B cell (primary cell): ENCODE results near the gene ETV6. TPM values are rescaled to one million over a fixed set of nuclear protein-coding genes. Genes with fewer than 3 reads are reported as not detected.
A peak's percentile ranks its signal among the peaks of the same experiment; 100 is the strongest.

Source experiments
- ATAC-seq: fragments of 200-7000 bp; cut with Tn5 transposase; one replicate; pipeline ENCODE4 v1.10.0; 2021; ENCODE audit warnings: low read depth, mild to moderate bottlenecking, moderate number of reproducible peaks, moderate library complexity
- CTCF ChIA-PET: fragments of 350-600 bp; sonication (Branson Sonifier 250); formaldehyde crosslinking; loops from one replicate; lab custom pipeline; 2021; ENCODE audit warnings: antibody characterized with exemption, inconsistent platforms; lab: Charles Lee
- POLR2A ChIA-PET: fragments of 350-600 bp; sonication (Branson Sonifier 250); formaldehyde crosslinking; loops from one replicate; lab custom pipeline; 2021; ENCODE audit warnings: antibody characterized with exemption; lab: Charles Lee
- DNase-seq: peaks from one replicate; pipeline ENCODE4 v3.0.0; 2013
- H2AFZ ChIP-seq: 2 replicates; pipeline ENCODE4 v1.6.1; 2012; ENCODE audit warnings: mild to moderate bottlenecking, low read depth, low read length; ENCODE audit not compliant: insufficient read depth, poor library complexity, severe bottlenecking
- H3K27ac ChIP-seq, 2 donors: 1 replicate in 1 of 2; 2 replicates in 1 of 2; pipeline ENCODE4 v1.5.1; 2012 to 2013; ENCODE audit warnings: low read length in 2 of 2, mild to moderate bottlenecking in 2 of 2, moderate library complexity in 1 of 2
- H3K27me3 ChIP-seq, 4 experiments: fragments of 200-600 bp in 1 of 4; sonication (generic) in 1 of 4; replicated peaks in 1 of 4; 1 replicate in 2 of 4; 2 replicates in 2 of 4; pipeline versions ENCODE4 v1.6.1 to v1.7.0; 2013 to 2016; ENCODE audit warnings: low read length in 3 of 4, mild to moderate bottlenecking in 2 of 4, mixed read lengths in 1 of 4, moderate library complexity in 1 of 4; ENCODE audit not compliant: insufficient read depth in 4 of 4, control insufficient read depth in 3 of 4; ENCODE audit errors: control extremely low read depth in 1 of 4
- H3K36me3 ChIP-seq, 2 experiments: replicated peaks in 1 of 2; 1 replicate in 1 of 2; 2 replicates in 1 of 2; pipeline versions ENCODE4 v1.6.1 to v1.7.1; 2013; ENCODE audit warnings: low read length in 1 of 2; ENCODE audit not compliant: insufficient read depth in 2 of 2, control insufficient read depth in 1 of 2; ENCODE audit errors: control extremely low read depth in 1 of 2, extremely low read depth in 1 of 2
- H3K4me1 ChIP-seq, 2 donors: fragments of 200-600 bp in 1 of 2; sonication (generic) in 1 of 2; 1 replicate in 1 of 2; 2 replicates in 1 of 2; pipeline versions ENCODE4 v1.5.1 to v1.6.1; 2013 to 2017; ENCODE audit warnings: low read length in 2 of 2; ENCODE audit not compliant: control insufficient read depth in 2 of 2, insufficient read depth in 2 of 2
- H3K4me2 ChIP-seq: replicated peaks from 2 replicates; pipeline ENCODE3; 2012; ENCODE audit warnings: mild to moderate bottlenecking, low read depth, low read length; ENCODE audit not compliant: poor library complexity, severe bottlenecking
- H3K4me3 ChIP-seq, 5 experiments: fragments of 200-600 bp in 1 of 5; sonication (generic) in 1 of 5; 1 replicate in 3 of 5; 2 replicates in 2 of 5; pipeline versions ENCODE4 v1.5.1 to v1.7.0; 2011 to 2016; ENCODE audit warnings: low read length in 4 of 5, mild to moderate bottlenecking in 4 of 5, low read depth in 2 of 5, control low read depth in 1 of 5, moderate library complexity in 1 of 5; ENCODE audit not compliant: insufficient read depth in 1 of 5; ENCODE audit errors: control extremely low read depth in 1 of 5, extremely low read depth in 1 of 5
- H3K79me2 ChIP-seq: fragments of 200-600 bp; sonication (generic); one replicate; pipeline ENCODE4 v1.6.0; 2016; ENCODE audit warnings: low read length; ENCODE audit not compliant: control insufficient read depth, insufficient read depth
- H3K9ac ChIP-seq: fragments of 200-600 bp; sonication (generic); 2 replicates; pipeline ENCODE4 v1.6.1; 2017; ENCODE audit warnings: mild to moderate bottlenecking, low read length, moderate library complexity
- H3K9me3 ChIP-seq, 3 donors: one replicate each; pipeline versions ENCODE4 v1.6.1 to v1.7.1; 2013; ENCODE audit warnings: low read length in 2 of 3; ENCODE audit not compliant: control insufficient read depth in 2 of 3, insufficient read depth in 1 of 3; ENCODE audit errors: control extremely low read depth in 1 of 3
- H4K20me1 ChIP-seq: 2 replicates; pipeline ENCODE4 v1.6.0; 2012; ENCODE audit warnings: mild to moderate bottlenecking, low read length; ENCODE audit not compliant: insufficient read depth, control insufficient read depth, poor library complexity, severe bottlenecking
- H3K27ac Mint-ChIP-seq: one replicate; pipeline ENCODE4 v1.8.0; 2021; ENCODE audit warnings: mixed read lengths
- H3K27me3 Mint-ChIP-seq: one replicate; pipeline ENCODE4 v1.8.0; 2021; ENCODE audit warnings: mixed read lengths
- H3K4me1 Mint-ChIP-seq: one replicate; pipeline ENCODE4 v1.8.0; 2021; ENCODE audit warnings: mixed read lengths
- H3K4me3 Mint-ChIP-seq: one replicate; pipeline ENCODE4 v1.8.0; 2021; ENCODE audit warnings: mixed read lengths
- H3K9me3 Mint-ChIP-seq: one replicate; pipeline ENCODE4 v1.8.0; 2022; ENCODE audit warnings: mixed read lengths; ENCODE audit not compliant: insufficient read depth
- CTCF ChIP-seq: fragments of 200-600 bp; IDR thresholded peaks from one replicate; pipeline ENCODE4 v1.8.0; 2022; ENCODE audit warnings: antibody characterized with exemption, mild to moderate bottlenecking
- EZH2 ChIP-seq: IDR thresholded peaks from 2 replicates; pipeline ENCODE4 v1.6.1; 2012; ENCODE audit warnings: borderline replicate concordance, low read depth, mild to moderate bottlenecking, moderate library complexity, low read length; ENCODE audit not compliant: insufficient read depth, poor library complexity, severe bottlenecking
- WGBS: methylation state at CpG from one replicate; pipeline ENCODE4 v1.1.5; 2013; ENCODE audit warnings: missing lambda C conversion rate; ENCODE audit not compliant: insufficient coverage; 5-methylcytosine and 5-hydroxymethylcytosine counted together
- intact Hi-C: fragments of 100-400 bp; cut with micrococcal nuclease; formaldehyde crosslinking; loops from one replicate; pipeline ENCODE4 v1.10.0; 2022
- polyA plus RNA-seq: library from polyadenylated mRNA; depleted of rRNA; stranded (reverse); fragments of >200 nt; gene quantifications from 2 replicates; pipeline ENCODE4 v1.2.3, GENCODE V29; 2012
- total RNA-seq, 2 donors: library from RNA; stranded (reverse); fragments of 120-200 nt in 1 of 2; gene quantifications; 1 replicate in 1 of 2; 2 replicates in 1 of 2; pipeline versions ENCODE4 v1.2.3 to v1.2.4, GENCODE V29; 2013 to 2022

Gene ETV6
- total and polyA plus RNA-seq, 2 donors (not counting 1 experiment from before 2014, with no cell fraction given): 17.4 to 123 TPM

GRCh38 chr12:11771356-11771755, 121.9 kb downstream of the ETV6 start:
- Histone ChIP-seq H3K27me3 (no peaks in the 10 kb centered on the region), H3K4me1 (peaks cover 26 to 39% of the 10 kb centered on the region in 2 donors), H3K4me3 (no peak overlapping the region), H3K9me3 (no peaks in the 10 kb centered on the region), H3K79me2 (peaks cover 88% of the 10 kb centered on the region), H3K4me2 (no peak overlapping the region), H2AFZ (no peak overlapping the region), H3K9ac (no peak overlapping the region), H3K27ac (no peak overlapping the region), H4K20me1 (no peaks in the 10 kb centered on the region), H3K36me3 (peaks cover 0 to 5% of the 10 kb centered on the region in 2 experiments)
- peak overlapping the region; percentile 32 for H3K27ac Mint-ChIP-seq
- ChIA-PET CTCF (no interaction called here), POLR2A (no interaction called here)
- intact Hi-C loops: no loop called here
- no peaks in the 10 kb centered on the region for H3K27me3 Mint-ChIP-seq
- DNase-seq (no peak), ATAC-seq (no peak)
- no peak overlapping the region for H3K4me3 Mint-ChIP-seq
- H3K4me1 Mint-ChIP-seq: peaks cover 55% of the 10 kb centered on the region
- 97% methylated on average over 3 of the region's 3 CpGs for WGBS
- H3K9me3 Mint-ChIP-seq: no peaks in the 10 kb centered on the region
- TF ChIP-seq EZH2: no peak
- no peak for TF ChIP-seq CTCF

- ChIA-PET CTCF (no interaction called here), POLR2A (interaction anchor here (0.9 kb wide), 1 partner anchor 9 kb away, joined by 3 read pairs; no protein-coding TSS in a partner anchor)
- Histone ChIP-seq H3K27me3 (no peaks in the 10 kb centered on the region), H3K79me2 (peaks cover 90% of the 10 kb centered on the region), H3K4me1 (peaks cover 20 to 33% of the 10 kb centered on the region in 2 donors), H3K4me3 (no peak overlapping the region), H3K9me3 (no peaks in the 10 kb centered on the region), H3K9ac (no peak overlapping the region), H3K27ac (no peak overlapping the region), H3K36me3 (peaks cover 0 to 6% of the 10 kb centered on the region in 2 experiments), H4K20me1 (no peaks in the 10 kb centered on the region), H2AFZ (no peak overlapping the region), H3K4me2 (no peak overlapping the region)
- Mint-ChIP-seq H3K27me3 (no peaks in the 10 kb centered on the region), H3K27ac (no peak overlapping the region), H3K9me3 (no peaks in the 10 kb centered on the region), H3K4me1 (peaks cover 51% of the 10 kb centered on the region), H3K4me3 (no peak overlapping the region)
- DNase-seq: no peak
- 70% methylated on average over 2 of the region's 3 CpGs for WGBS
- TF ChIP-seq CTCF (no peak), EZH2 (no peak)
- intact Hi-C loops: no loop called here
- no peak for ATAC-seq
Measured at GRCh38 chr12:11771895-11772502, 122.5 kb downstream of the ETV6 start.
